ENCODE results near the gene EFNA5.

EFNA5 gene

GRCh38 chr5:107437154-107437553, 233.6 kb downstream of the EFNA5 start:
- in situ Hi-C loops (cut with HindIII; ENCODE audit: low sequenced_read_pairs), result no loop called here

GRCh38 chr5:107436201-107436600, 234.5 kb downstream of the EFNA5 start:
- in situ Hi-C loops (cut with HindIII; ENCODE audit: low sequenced_read_pairs), result no loop called here

- in situ Hi-C loops (cut with HindIII; ENCODE audit: low sequenced_read_pairs), result no loop called here
These were observed 235.7 kb downstream of the EFNA5 start for GRCh38 chr5:107435061-107435460.

GRCh38 chr5:107433646-107434045, 237.1 kb downstream of the EFNA5 start:
- in situ Hi-C loops (cut with HindIII; ENCODE audit: low sequenced_read_pairs), result loop anchor here (5.0 kb wide), 1 partner anchor 34 kb away; no protein-coding TSS in a partner anchor

- in situ Hi-C loops (cut with HindIII; ENCODE audit: low sequenced_read_pairs), result loop anchor here (5.0 kb wide), 1 partner anchor 35 kb away; no protein-coding TSS in a partner anchor
These were observed 238.7 kb downstream of the EFNA5 start for GRCh38 chr5:107431998-107432397.

DNA sequence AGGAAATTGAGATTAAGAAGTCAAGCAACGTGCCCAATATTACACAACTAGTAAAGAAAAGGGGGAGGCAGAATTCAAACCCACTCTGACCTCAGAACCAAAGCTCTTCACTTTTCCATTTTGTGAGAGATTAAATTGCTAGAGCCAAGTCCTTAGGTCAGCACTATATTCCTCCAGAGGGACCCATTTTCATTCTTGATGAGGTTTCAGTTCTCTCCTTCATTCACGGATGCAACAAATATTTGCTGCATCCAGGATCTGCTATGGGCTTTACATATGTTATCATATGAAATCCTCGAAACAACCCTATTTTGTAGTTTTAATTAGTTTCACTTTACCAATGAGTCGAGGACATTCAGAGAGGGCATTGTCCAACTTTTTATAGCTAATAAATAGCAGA, 239.2 kb downstream of the EFNA5 start:
- in situ Hi-C loops (cut with HindIII; ENCODE audit: low sequenced_read_pairs), result loop anchor here (5.0 kb wide), 1 partner anchor 36 kb away; no protein-coding TSS in a partner anchor

GRCh38 chr5:107430071-107430625, 240.6 kb downstream of the EFNA5 start:
- in situ Hi-C loops (cut with HindIII; ENCODE audit: low sequenced_read_pairs), result loop anchor here (5.0 kb wide), 1 partner anchor 37 kb away; no protein-coding TSS in a partner anchor

- in situ Hi-C loops (cut with HindIII; ENCODE audit: low sequenced_read_pairs), result no loop called here
These were observed 242.4 kb downstream of the EFNA5 start for GRCh38 chr5:107428303-107428813.

DNA sequence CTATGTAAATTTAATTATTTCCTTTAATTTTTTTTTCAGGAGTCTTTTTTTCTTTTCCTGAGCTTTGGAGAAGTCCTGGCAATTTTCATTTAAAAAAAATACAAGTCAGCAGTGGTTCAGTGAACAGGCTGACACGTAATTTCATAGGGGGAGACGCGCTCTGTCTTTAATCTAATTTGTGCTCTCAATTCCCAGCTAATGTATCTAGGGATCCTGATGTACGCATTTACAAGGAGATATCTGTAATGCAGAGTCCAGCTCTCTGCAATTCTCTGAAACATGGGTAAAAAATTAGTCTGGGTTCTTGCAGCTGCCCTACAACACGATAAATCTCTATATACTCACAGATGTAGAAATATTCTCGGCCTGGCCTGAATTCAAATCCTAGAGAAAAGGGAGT, 243.9 kb downstream of the EFNA5 start:
- in situ Hi-C loops (cut with HindIII; ENCODE audit: low sequenced_read_pairs), result no loop called here

DNA sequence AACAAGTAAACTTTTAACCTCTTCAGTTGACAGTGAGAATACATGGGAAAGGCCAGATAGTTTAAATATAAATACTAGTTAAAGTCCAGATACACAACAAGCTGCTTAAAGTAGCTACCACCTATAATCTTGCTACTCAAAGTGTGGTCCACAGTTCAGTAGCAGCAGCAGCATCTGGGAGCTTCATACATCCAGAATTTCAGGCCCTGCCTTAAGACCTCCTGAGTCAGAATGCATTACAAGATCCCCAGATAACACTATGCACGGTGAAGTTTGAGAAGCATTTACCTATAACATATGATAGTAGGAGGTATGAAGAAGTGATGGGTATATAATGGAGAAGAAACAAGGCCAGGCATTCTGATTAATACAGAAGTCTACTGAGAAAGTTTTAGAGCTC, 244.5 kb downstream of the EFNA5 start:
- in situ Hi-C loops (cut with HindIII; ENCODE audit: low sequenced_read_pairs), result no loop called here

DNA sequence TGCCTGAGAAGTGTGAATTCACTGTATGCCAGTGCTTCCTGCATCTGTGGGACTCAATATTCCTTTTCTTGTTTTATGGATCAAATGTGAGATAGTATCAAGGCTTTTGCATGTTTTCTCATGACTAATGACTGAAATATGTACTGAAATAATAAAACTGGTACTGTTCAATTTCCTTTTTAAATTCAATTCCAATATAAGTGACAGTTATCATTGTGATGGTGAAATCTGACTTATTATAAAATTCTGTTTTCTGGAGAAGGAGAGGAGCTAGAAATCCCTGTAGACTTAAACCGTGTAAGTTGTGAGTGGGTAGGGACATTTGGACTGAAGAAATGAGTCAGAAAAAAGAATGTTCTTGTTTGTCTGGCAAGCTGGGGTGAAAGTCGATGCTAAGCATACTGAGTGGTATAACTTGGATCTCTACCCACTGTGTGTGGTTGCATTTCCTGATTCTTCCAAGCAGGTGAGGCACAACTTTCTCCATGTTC, 245.2 kb downstream of the EFNA5 start:
- in situ Hi-C loops (cut with HindIII; ENCODE audit: low sequenced_read_pairs), result no loop called here

DNA sequence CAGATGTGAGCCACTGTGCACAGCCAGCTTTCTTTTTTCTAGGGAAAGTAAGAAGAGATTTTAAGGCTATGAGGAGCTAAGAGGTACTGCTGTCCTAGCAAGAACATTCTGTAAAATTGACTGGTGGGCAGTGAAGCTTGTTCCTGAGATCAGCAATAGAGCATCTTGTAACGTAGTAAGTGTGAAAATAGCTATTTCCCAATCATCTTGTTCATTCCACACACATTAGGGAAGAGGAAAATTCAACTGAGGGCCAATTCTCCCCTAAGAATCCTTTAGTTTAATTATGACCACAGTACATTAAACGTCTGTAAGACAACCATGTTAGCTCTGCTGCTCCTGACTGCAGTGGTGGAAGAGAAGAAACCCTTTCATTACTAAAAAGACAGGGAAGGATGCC, 246.2 kb downstream of the EFNA5 start:
- in situ Hi-C loops (cut with HindIII; ENCODE audit: low sequenced_read_pairs), result no loop called here

DNA sequence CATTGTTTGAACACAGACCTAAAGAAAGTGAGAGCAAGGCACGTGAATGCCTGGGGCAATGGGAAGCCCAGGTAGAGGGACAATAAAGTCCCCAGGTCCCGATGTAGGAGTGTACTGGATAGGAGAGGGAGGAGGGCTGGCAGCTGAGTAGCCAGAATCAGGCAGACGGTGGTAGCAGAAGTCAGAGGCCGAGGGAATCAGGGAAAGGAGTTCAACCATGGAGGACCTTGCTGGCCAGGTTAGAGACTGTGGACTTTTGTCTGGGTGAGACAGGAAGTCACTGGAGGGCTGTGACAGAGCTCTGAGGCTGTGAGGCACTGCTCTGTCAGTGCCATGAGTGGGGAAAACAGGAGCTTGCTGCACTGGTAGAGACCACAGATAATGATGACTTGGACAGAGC, 248.2 kb downstream of the EFNA5 start:
- in situ Hi-C loops (cut with HindIII; ENCODE audit: low sequenced_read_pairs), result no loop called here

DNA sequence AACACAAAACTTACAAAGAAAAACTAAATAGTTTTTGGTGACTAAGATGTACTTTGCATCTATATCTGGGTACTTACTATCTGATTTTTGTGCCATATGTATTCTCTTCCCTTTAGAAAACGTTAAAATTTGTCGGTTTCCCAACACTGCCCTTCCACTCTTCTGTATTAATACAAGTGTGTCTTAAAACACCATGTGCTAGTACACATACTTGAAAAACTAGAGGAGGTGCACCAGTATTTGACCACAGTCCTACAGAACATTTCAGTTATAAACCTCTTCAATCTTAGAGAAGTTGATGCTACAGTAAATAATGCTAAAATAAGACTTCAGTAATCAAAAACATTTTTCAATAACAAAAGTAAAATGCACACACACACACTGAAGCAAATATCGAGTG, 251.2 kb downstream of the EFNA5 start:
- in situ Hi-C loops (cut with HindIII; ENCODE audit: low sequenced_read_pairs), result no loop called here

DNA sequence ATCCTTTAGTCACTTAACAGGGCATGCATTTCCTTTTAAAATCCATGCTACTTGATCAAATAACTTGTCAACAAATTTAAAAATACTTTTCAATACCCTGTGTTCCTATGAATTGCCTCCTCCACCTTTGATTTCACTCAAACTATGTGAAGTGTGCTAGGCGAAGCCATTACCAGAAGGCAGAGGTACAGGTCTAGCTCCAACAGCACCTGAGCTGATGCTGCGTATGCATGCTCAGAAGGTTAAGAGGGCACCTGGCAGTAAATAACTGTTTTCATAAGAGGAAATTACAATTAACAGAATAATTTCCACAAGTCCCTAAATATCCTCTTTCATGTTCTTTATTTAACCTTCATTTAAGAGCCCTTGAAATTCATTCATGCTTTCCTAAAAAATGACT, 251.8 kb downstream of the EFNA5 start:
- in situ Hi-C loops (cut with HindIII; ENCODE audit: low sequenced_read_pairs), result no loop called here

DNA sequence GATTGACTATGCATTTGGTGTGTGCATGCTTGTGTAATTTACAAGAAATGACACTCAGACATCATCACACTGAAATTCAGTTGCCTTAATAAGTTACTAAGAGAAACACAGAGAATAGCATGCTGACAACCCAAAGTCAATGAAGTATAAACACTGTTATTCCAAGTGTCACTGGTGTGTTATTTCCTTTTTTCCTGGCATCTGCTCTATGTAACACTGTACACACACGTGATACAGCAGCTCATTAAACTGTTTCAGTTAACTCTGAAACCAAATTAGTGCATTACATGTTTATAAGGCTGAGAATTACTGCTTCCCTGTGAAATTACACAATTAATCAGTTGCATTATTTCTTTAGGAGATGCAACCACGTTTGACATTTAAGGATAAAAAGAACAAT, 252.7 kb downstream of the EFNA5 start:
- in situ Hi-C loops (cut with HindIII; ENCODE audit: low sequenced_read_pairs), result no loop called here

DNA sequence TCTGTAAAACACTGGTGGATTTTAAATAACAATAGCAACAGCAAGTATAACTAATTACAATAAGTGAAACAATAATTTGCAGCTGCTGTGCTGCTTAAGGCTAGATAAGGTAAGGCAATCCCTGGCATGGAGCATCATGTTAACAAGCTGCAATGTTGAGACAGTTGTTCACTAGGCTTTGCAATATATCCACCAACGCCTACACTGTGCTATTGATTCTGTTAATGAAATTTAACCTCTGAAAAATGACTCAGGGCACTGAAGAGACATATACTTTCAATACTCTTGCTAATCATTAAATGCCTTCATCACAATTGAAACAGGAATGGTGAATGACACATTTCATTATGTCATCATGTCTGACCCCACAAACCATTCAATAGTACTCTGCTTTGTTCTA, 255.0 kb downstream of the EFNA5 start:
- in situ Hi-C loops (cut with HindIII; ENCODE audit: low sequenced_read_pairs), result no loop called here

DNA sequence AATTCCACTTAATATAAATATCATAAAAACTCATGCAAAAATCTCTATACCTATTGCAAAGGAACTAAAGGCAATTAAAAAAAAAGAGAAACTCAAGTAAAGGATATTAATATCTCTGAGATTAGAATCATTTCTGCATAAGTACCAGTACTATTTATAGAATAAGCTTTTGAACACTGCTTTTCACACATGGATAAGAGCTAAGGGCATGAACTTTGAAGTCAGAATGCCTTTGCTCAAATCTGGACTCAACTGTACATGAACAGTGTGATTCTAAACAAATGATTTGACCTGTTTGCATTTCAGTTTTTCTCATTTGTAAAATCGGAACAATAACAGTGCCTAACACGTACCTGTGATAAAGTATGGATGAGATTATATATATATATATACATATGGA, 255.9 kb downstream of the EFNA5 start:
- in situ Hi-C loops (cut with HindIII; ENCODE audit: low sequenced_read_pairs), result no loop called here

DNA sequence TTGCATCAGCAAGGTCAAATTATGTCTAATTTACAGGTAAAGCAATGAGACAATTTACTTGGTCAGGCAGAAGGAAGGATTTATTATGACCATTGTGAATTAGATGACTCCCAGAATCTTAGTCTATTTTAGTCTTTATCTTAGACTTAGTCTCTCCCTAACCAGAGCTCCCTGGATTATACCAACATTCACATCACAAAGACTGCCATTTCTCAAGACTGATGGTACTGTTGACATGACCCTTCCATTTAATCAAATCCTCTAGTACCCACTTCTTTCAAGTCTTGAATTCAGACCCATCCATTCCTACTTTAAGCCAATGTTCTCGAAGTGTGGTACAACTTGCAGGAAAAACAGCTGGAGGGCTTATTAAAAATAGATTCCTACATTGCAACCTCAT, 257.0 kb downstream of the EFNA5 start:
- in situ Hi-C loops (cut with HindIII; ENCODE audit: low sequenced_read_pairs), result no loop called here

- in situ Hi-C loops (cut with HindIII; ENCODE audit: low sequenced_read_pairs), result no loop called here
These were observed 262.2 kb downstream of the EFNA5 start for GRCh38 chr5:107408564-107408963.

- in situ Hi-C loops (cut with HindIII; ENCODE audit: low sequenced_read_pairs), result no loop called here
These were observed 262.9 kb downstream of the EFNA5 start for GRCh38 chr5:107407713-107408298.

DNA sequence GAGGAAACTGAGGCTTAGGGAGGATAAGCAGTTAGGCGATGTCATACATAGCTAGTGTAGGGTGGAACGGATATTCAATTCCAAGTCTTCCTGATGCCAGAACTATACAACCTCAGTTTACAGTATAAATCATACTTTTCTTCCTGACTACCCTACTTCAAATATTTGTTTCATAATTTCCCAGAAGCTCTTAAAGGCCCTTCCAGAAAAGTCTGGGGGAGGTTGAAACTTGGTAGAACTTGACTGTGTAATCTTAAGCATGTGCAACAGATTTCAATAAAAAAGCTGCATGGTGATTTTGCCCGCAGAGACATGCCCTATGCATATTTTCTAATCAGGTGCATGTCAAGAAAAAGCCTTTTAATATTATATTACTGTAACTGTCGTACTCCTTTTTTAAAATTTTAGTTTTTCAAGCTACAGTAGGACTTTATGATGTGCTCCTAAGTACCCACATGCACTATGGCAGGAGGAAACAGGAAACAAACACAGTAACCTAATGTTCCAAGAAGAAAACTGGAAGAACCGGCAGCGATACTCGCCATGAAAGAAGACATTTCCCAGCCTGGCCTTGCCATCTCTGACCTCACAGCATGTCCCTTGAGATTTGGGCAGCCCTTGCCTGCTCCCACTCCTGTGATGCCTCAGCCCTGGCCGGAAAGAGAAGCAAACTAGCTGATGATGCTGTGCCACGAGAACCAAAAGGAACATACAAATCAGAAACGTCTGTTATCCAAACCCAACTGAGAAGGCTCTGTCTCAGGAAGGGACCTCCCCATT, 266.0 kb downstream of the EFNA5 start:
- in situ Hi-C loops (cut with HindIII; ENCODE audit: low sequenced_read_pairs), result no loop called here

Data from endothelial cell of hepatic sinusoid (primary cell).